ENCODE measurements around the gene SBF2. TPM values are rescaled to one million over a fixed set of nuclear protein-coding genes. Genes with fewer than 3 reads are reported as not detected.
"Not testable (repeated sequence)": the region's sequence is repeated elsewhere in the genome, so short reads cannot be mapped to it uniquely, and the experiment has no call there.

The SBF2 gene
- total RNA-seq, 2 donors from 2014 or later: 53.4 to 58.9 TPM

- DNase-seq (ENCODE audit: low spot score): no peak
- intact Hi-C loops (cut with DNase I): no loop called here
Measured at GRCh38 chr11:10149553-10149952, 144.5 kb downstream of the SBF2 start.

- intact Hi-C loops (cut with DNase I): loop anchor here in 1 of 2 donors (2.0 kb wide), 1 partner anchor 68 kb away; no protein-coding TSS in a partner anchor
- DNase-seq (ENCODE audit: low spot score): no peak
Measured at GRCh38 chr11:10147195-10147594, 146.8 kb downstream of the SBF2 start.

- intact Hi-C loops (cut with DNase I): no loop called here
- no peak for DNase-seq (ENCODE audit: low spot score)
Measured at GRCh38 chr11:10144954-10145353, 149.1 kb downstream of the SBF2 start.

- intact Hi-C loops (cut with DNase I): no loop called here
- DNase-seq (ENCODE audit: low spot score): no peak
Measured at GRCh38 chr11:10139656-10140055, 154.4 kb downstream of the SBF2 start.

- intact Hi-C loops (cut with DNase I): no loop called here
- DNase-seq (ENCODE audit: low spot score): no peak
Measured at GRCh38 chr11:10139143-10139542, 154.9 kb downstream of the SBF2 start.

- peak; percentile 66 for DNase-seq (ENCODE audit: low spot score)
- intact Hi-C loops (cut with DNase I): no loop called here
Measured at GRCh38 chr11:10134975-10135481, 159.0 kb downstream of the SBF2 start.

GRCh38 chr11:10134226-10134625, 159.8 kb downstream of the SBF2 start:
- DNase-seq (ENCODE audit: low spot score); intact Hi-C loops (cut with DNase I): not testable (repeated sequence)

- intact Hi-C loops (cut with DNase I); DNase-seq (ENCODE audit: low spot score): not testable (repeated sequence)
Measured at GRCh38 chr11:10133251-10133650, 160.8 kb downstream of the SBF2 start.

- intact Hi-C loops (cut with DNase I): no loop called here
Measured at GRCh38 chr11:10130875-10131274, 163.1 kb downstream of the SBF2 start.

GRCh38 chr11:10129184-10129583, 164.8 kb downstream of the SBF2 start:
- peak; percentile 64 for DNase-seq (ENCODE audit: low spot score)

More at GRCh38 chr11:10130875-10131274, 163.1 kb downstream of the SBF2 start:
- no peak for DNase-seq (ENCODE audit: low spot score)

GRCh38 chr11:10125522-10126133, 168.4 kb downstream of the SBF2 start:
- intact Hi-C loops (cut with DNase I): no loop called here
- no peak for DNase-seq (ENCODE audit: low spot score)

More at GRCh38 chr11:10129184-10129583, 164.8 kb downstream of the SBF2 start:
- intact Hi-C loops (cut with DNase I): not testable (repeated sequence)

- no peak for DNase-seq (ENCODE audit: low spot score)
- intact Hi-C loops (cut with DNase I): no loop called here
Measured at GRCh38 chr11:10122326-10123197, 171.5 kb downstream of the SBF2 start.

GRCh38 chr11:10118865-10119264, 175.2 kb downstream of the SBF2 start:
- DNase-seq (ENCODE audit: low spot score): no peak
- intact Hi-C loops (cut with DNase I): no loop called here

- no peak for DNase-seq (ENCODE audit: low spot score)
- intact Hi-C loops (cut with DNase I): no loop called here
Measured at GRCh38 chr11:10117709-10118351, 176.2 kb downstream of the SBF2 start.

GRCh38 chr11:10116588-10116987, 177.4 kb downstream of the SBF2 start:
- DNase-seq (ENCODE audit: low spot score): no peak
- intact Hi-C loops (cut with DNase I): no loop called here

- DNase-seq (ENCODE audit: low spot score): no peak
- intact Hi-C loops (cut with DNase I): no loop called here
Measured at GRCh38 chr11:10114593-10115404, 179.2 kb downstream of the SBF2 start.

GRCh38 chr11:10113852-10114251, 180.2 kb downstream of the SBF2 start:
- intact Hi-C loops (cut with DNase I): no loop called here
- DNase-seq (ENCODE audit: low spot score): no peak

- intact Hi-C loops (cut with DNase I): loop anchor here in 1 of 2 donors (10.0 kb wide), 1 partner anchor 195 kb away; the partner anchor contains the start of gene ADM
- no peak for DNase-seq (ENCODE audit: low spot score)
Measured at GRCh38 chr11:10109806-10110205, 184.2 kb downstream of the SBF2 start.

All from posterior vena cava (tissue), 2 donors.